Mesenchymal stem cell (in vitro differentiated cells and primary cell): Measurements from ENCODE around the gene IRF7.
A peak's percentile ranks its signal among the peaks of the same experiment; 100 is the strongest.

Source experiments
- DNase-seq: peaks from one replicate; pipeline ENCODE4 v3.0.0-alpha.2; 2013
- H2AFZ ChIP-seq: one replicate; pipeline ENCODE4 v1.6.1; 2013; ENCODE audit warnings: low read depth, mild to moderate bottlenecking, control low read depth, inconsistent platforms, low read length, moderate library complexity
- H2AK5ac ChIP-seq: 2 replicates; pipeline ENCODE4 v1.6.1; 2013; ENCODE audit warnings: low read length, moderate library complexity, mild to moderate bottlenecking, inconsistent platforms; ENCODE audit not compliant: severe bottlenecking
- H2BK120ac ChIP-seq: one replicate; pipeline ENCODE4 v1.6.1; 2013; ENCODE audit warnings: low read depth, mild to moderate bottlenecking, inconsistent platforms, low read length, moderate library complexity
- H2BK12ac ChIP-seq, 2 experiments: one replicate each; pipeline ENCODE4 v1.6.1; 2013; ENCODE audit warnings: inconsistent platforms in 2 of 2, low read length in 2 of 2, mild to moderate bottlenecking in 2 of 2, moderate library complexity in 2 of 2, control low read depth in 1 of 2
- H2BK15ac ChIP-seq: one replicate; pipeline ENCODE4 v1.6.1; 2013; ENCODE audit warnings: mild to moderate bottlenecking, low read depth, inconsistent platforms; ENCODE audit not compliant: poor library complexity, severe bottlenecking
- H2BK5ac ChIP-seq: 2 replicates; pipeline ENCODE4 v1.6.1; 2013; ENCODE audit warnings: low read depth, mild to moderate bottlenecking, low read length, control low read depth, inconsistent platforms; ENCODE audit not compliant: poor library complexity, severe bottlenecking
- H3K14ac ChIP-seq, 2 experiments: one replicate each; pipeline ENCODE4 v1.6.1; 2013; ENCODE audit warnings: inconsistent platforms in 2 of 2, low read length in 2 of 2, control low read depth in 1 of 2, mild to moderate bottlenecking in 1 of 2, moderate library complexity in 1 of 2
- H3K18ac ChIP-seq, 2 experiments: one replicate each; pipeline ENCODE4 v1.6.1; 2013; ENCODE audit warnings: inconsistent platforms in 2 of 2, low read length in 2 of 2, control low read depth in 1 of 2, low read depth in 1 of 2, mild to moderate bottlenecking in 1 of 2
- H3K23ac ChIP-seq, 2 experiments: one replicate each; pipeline ENCODE4 v1.6.1; 2013; ENCODE audit warnings: inconsistent platforms in 2 of 2, low read length in 2 of 2, mild to moderate bottlenecking in 2 of 2, moderate library complexity in 2 of 2, control low read depth in 1 of 2
- H3K27ac ChIP-seq: 2 replicates; pipeline ENCODE4 v1.5.1; 2013; ENCODE audit warnings: mild to moderate bottlenecking, moderate library complexity, low read length, control low read depth, inconsistent platforms; ENCODE audit not compliant: poor library complexity, severe bottlenecking
- H3K27me3 ChIP-seq, 2 experiments: 2 replicates each; pipeline versions ENCODE4 v1.6.1 to v1.7.0; 2013; ENCODE audit warnings: low read length in 2 of 2, mild to moderate bottlenecking in 2 of 2, moderate library complexity in 2 of 2, control low read depth in 1 of 2, inconsistent platforms in 1 of 2; ENCODE audit not compliant: control insufficient read depth in 1 of 2, insufficient read depth in 1 of 2
- H3K36me3 ChIP-seq, 2 experiments: 2 replicates each; pipeline versions ENCODE4 v1.6.1 to v1.7.0; 2013; ENCODE audit warnings: low read length in 2 of 2, control low read depth in 1 of 2, inconsistent platforms in 1 of 2, low read depth in 1 of 2, mild to moderate bottlenecking in 1 of 2; ENCODE audit not compliant: insufficient read depth in 2 of 2, control insufficient read depth in 1 of 2
- H3K4ac ChIP-seq, 2 experiments: one replicate each; pipeline ENCODE4 v1.6.1; 2013; ENCODE audit warnings: inconsistent platforms in 2 of 2, low read length in 2 of 2, mild to moderate bottlenecking in 2 of 2, moderate library complexity in 2 of 2, control low read depth in 1 of 2, low read depth in 1 of 2
- H3K4me1 ChIP-seq: 2 replicates; pipeline ENCODE4 v1.6.1; 2013; ENCODE audit warnings: low read depth, low read length, control low read depth; ENCODE audit not compliant: control insufficient read depth, insufficient read depth
- H3K4me2 ChIP-seq: 2 replicates; pipeline ENCODE4 v1.6.1; 2013; ENCODE audit warnings: low read length, mild to moderate bottlenecking, inconsistent platforms; ENCODE audit not compliant: poor library complexity, severe bottlenecking
- H3K4me3 ChIP-seq, 2 experiments: 2 replicates each; pipeline versions ENCODE4 v1.5.1 to v1.7.0; 2013; ENCODE audit warnings: low read length in 2 of 2, mild to moderate bottlenecking in 2 of 2, control low read depth in 1 of 2, low read depth in 1 of 2; ENCODE audit not compliant: insufficient read depth in 1 of 2
- H3K79me1 ChIP-seq: replicated peaks from 2 replicates; pipeline ENCODE4 v1.6.1; 2013; ENCODE audit warnings: mild to moderate bottlenecking, control low read depth, low read length, inconsistent platforms; ENCODE audit not compliant: poor library complexity, severe bottlenecking
- H3K9ac ChIP-seq: 2 replicates; pipeline ENCODE4 v1.7.0; 2013; ENCODE audit warnings: mild to moderate bottlenecking, low read length, moderate library complexity
- H3K9me3 ChIP-seq: 2 replicates; pipeline ENCODE4 v1.7.0; 2013; ENCODE audit warnings: mild to moderate bottlenecking, low read length; ENCODE audit not compliant: control insufficient read depth
- H4K8ac ChIP-seq: one replicate; pipeline ENCODE4 v1.6.1; 2013; ENCODE audit warnings: inconsistent platforms, mild to moderate bottlenecking, low read length, moderate library complexity
- H4K91ac ChIP-seq: one replicate; pipeline ENCODE4 v1.6.1; 2013; ENCODE audit warnings: mild to moderate bottlenecking, low read length, inconsistent platforms
- WGBS: methylation state at CpG from one replicate; pipeline ENCODE4 v1.1.7; 2013; ENCODE audit warnings: mixed read lengths; 5-methylcytosine and 5-hydroxymethylcytosine counted together

Gene IRF7

GRCh38 chr11:627308-627576, 11.5 kb upstream of the IRF7 start:
- Histone ChIP-seq H2BK120ac (no peak overlapping the region), H3K23ac (no peak overlapping the region)
- WGBS, result 84% methylated on average over 4 of the region's 28 CpGs

GRCh38 chr11:626475-627307, 10.9 kb upstream of the IRF7 start, which contains the start of gene SCT:
Gene SCT, minus strand, starts transcription at chr11:627181. Its CDS starts 38 bp downstream, at chr11:627143.
- 36% methylated on average over 28 of the region's 72 CpGs for WGBS
- Histone ChIP-seq H4K91ac (peak within 1 kb of the TSS; percentile 25), H3K27ac (no peak within 1 kb of the TSS), H3K79me1 (peaks cover 2% of the 10 kb centered on the region), H3K4ac (no peak within 1 kb of the TSS), H3K9me3 (no peaks in the 10 kb centered on the region), H3K18ac (peak within 1 kb of the TSS in 1 of 2 experiments; percentile 21), H2BK12ac (no peak within 1 kb of the TSS), H3K4me1 (peaks cover 23% of the 10 kb centered on the region), H3K4me3 (no peak within 1 kb of the TSS), H2AFZ (no peak within 1 kb of the TSS), H3K4me2 (no peak within 1 kb of the TSS), H2BK5ac (no peak within 1 kb of the TSS), H2BK15ac (no peak within 1 kb of the TSS), H2BK120ac (no peak within 1 kb of the TSS), H3K23ac (peak within 1 kb of the TSS in 1 of 2 experiments; percentile 59), H3K9ac (no peak within 1 kb of the TSS), H4K8ac (no peak within 1 kb of the TSS), H2AK5ac (peak within 1 kb of the TSS; percentile 56), H3K36me3 (peaks cover 0 to 36% of the 10 kb centered on the region in 2 experiments), H3K27me3 (peaks cover 18% of the 10 kb centered on the region in 2 experiments), H3K14ac (no peak within 1 kb of the TSS)
- no peak for DNase-seq

More at GRCh38 chr11:627308-627576, 11.5 kb upstream of the IRF7 start:
- Histone ChIP-seq H3K27me3 (peaks cover 18% of the 10 kb centered on the region in 2 experiments), H2AK5ac (no peak overlapping the region), H3K27ac (no peak overlapping the region), H3K4ac (no peak overlapping the region), H3K18ac (no peak overlapping the region), H4K8ac (no peak overlapping the region), H3K79me1 (peaks cover 2% of the 10 kb centered on the region), H3K14ac (no peak overlapping the region), H2BK15ac (no peak overlapping the region), H4K91ac (no peak overlapping the region), H3K9me3 (no peaks in the 10 kb centered on the region), H2AFZ (no peak overlapping the region), H3K9ac (no peak overlapping the region), H3K4me2 (no peak overlapping the region), H2BK5ac (no peak overlapping the region), H3K4me3 (no peak overlapping the region), H3K36me3 (peaks cover 0 to 32% of the 10 kb centered on the region in 2 experiments), H2BK12ac (no peak overlapping the region), H3K4me1 (peaks cover 23% of the 10 kb centered on the region)
- no peak for DNase-seq

- no peak overlapping the region for H3K27ac ChIP-seq
- H2BK15ac ChIP-seq, result no peak overlapping the region
- H2AFZ ChIP-seq, result no peak overlapping the region
- H3K18ac ChIP-seq, result no peak overlapping the region
- no peak overlapping the region for H4K8ac ChIP-seq
- H3K27me3 ChIP-seq, result peaks cover 18% of the 10 kb centered on the region in 2 experiments
- no peak overlapping the region for H2BK120ac ChIP-seq
- no peak overlapping the region for H3K4me2 ChIP-seq
- no peak for DNase-seq
- 86% methylated on average over 20 of the region's 22 CpGs for WGBS
- no peak overlapping the region for H2BK12ac ChIP-seq
- no peak overlapping the region for H2AK5ac ChIP-seq
- H3K9ac ChIP-seq, result no peak overlapping the region
- H4K91ac ChIP-seq, result peak overlapping the region; percentile 20
- no peak overlapping the region for H2BK5ac ChIP-seq
- H3K23ac ChIP-seq, result no peak overlapping the region
- H3K9me3 ChIP-seq, result no peaks in the 10 kb centered on the region
- no peak overlapping the region for H3K4ac ChIP-seq
- H3K4me1 ChIP-seq, result peaks cover 27% of the 10 kb centered on the region
- H3K4me3 ChIP-seq, result no peak overlapping the region
- peaks cover 0 to 46% of the 10 kb centered on the region in 2 experiments for H3K36me3 ChIP-seq
- H3K14ac ChIP-seq, result no peak overlapping the region
- H3K79me1 ChIP-seq, result peaks cover 2% of the 10 kb centered on the region
These were observed 10.0 kb upstream of the IRF7 start for GRCh38 chr11:625636-626268.
